Tibial artery (tissue), 4 donors: Measurements from ENCODE around the gene GPATCH11.

Experiments
- DNase-seq, 2 donors: peaks; one replicate each; pipeline ENCODE4 v3.0.0-alpha.2; 2019
- H3K27ac ChIP-seq, 2 donors: fragments of 200-600 bp; sonication (generic) in 1 of 2; 1 replicate in 1 of 2; 2 replicates in 1 of 2; pipeline ENCODE4 v1.5.1; 2018 to 2019; ENCODE audit warnings: mild to moderate bottlenecking in 1 of 2
- H3K27me3 ChIP-seq, 2 donors: fragments of 200-600 bp; sonication (generic) in 1 of 2; one replicate each; pipeline versions ENCODE4 v1.5.1 to v1.6.0; 2016 to 2019
- H3K36me3 ChIP-seq, 3 donors: fragments of 200-600 bp; sonication (generic) in 2 of 3; one replicate each; pipeline ENCODE4 v1.5.1; 2016 to 2019; ENCODE audit warnings: mild to moderate bottlenecking in 2 of 3
- H3K4me1 ChIP-seq, 4 donors: fragments of 200-600 bp; sonication (generic) in 2 of 4; 1 replicate in 3 of 4; 2 replicates in 1 of 4; pipeline ENCODE4 v1.5.1; 2016 to 2019
- H3K4me3 ChIP-seq, 2 donors: fragments of 200-600 bp; sonication (generic) in 1 of 2; 1 replicate in 1 of 2; 2 replicates in 1 of 2; pipeline ENCODE4 v1.5.1; 2018 to 2019; ENCODE audit warnings: mild to moderate bottlenecking in 2 of 2
- H3K9me3 ChIP-seq, 3 donors: fragments of 200-600 bp; sonication (generic) in 1 of 3; one replicate each; pipeline ENCODE4 v1.5.1; 2016 to 2019
- intact Hi-C: fragments of 100-400 bp; cut with DNase I; formaldehyde crosslinking; loops from one replicate; pipeline ENCODE4 v1.15.0; 2023; ENCODE audit warnings: low total_unique reads
- TF ChIP-seq, protein P1 (sequence below), 2 experiments: fragments of 200-600 bp in 1 of 2; fragments of 450-650 bp in 1 of 2; IDR thresholded peaks; one replicate each; pipeline ENCODE4 v1.5.1; 2017 to 2019; ENCODE audit warnings: antibody characterized with exemption in 2 of 2, mild to moderate bottlenecking in 1 of 2, moderate library complexity in 1 of 2

The GPATCH11 gene

DNA sequence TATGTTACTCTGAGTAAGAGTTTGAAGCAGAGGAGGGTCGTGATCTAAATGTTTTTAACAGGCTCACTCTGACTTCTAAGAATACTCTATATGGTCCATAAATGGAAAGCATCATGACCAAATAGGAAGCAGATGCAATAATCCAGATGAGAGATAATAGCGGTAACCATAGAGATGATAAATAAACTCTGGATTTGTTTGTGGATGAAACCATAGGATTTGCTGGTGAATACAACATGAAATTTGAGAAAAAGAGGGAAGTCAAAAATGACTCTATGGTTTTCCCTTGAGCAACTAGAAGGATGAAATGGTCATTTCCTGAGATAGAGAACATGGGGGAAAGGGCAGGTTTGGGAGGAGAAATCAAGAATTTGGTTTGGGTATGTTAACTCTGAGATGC is 4.1 kb upstream of the GPATCH11 start:
- TF ChIP-seq, protein P1, sequence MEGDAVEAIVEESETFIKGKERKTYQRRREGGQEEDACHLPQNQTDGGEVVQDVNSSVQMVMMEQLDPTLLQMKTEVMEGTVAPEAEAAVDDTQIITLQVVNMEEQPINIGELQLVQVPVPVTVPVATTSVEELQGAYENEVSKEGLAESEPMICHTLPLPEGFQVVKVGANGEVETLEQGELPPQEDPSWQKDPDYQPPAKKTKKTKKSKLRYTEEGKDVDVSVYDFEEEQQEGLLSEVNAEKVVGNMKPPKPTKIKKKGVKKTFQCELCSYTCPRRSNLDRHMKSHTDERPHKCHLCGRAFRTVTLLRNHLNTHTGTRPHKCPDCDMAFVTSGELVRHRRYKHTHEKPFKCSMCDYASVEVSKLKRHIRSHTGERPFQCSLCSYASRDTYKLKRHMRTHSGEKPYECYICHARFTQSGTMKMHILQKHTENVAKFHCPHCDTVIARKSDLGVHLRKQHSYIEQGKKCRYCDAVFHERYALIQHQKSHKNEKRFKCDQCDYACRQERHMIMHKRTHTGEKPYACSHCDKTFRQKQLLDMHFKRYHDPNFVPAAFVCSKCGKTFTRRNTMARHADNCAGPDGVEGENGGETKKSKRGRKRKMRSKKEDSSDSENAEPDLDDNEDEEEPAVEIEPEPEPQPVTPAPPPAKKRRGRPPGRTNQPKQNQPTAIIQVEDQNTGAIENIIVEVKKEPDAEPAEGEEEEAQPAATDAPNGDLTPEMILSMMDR (IDR thresholded peaks at IDR 0.05): no peak
- no peak overlapping the region for H3K27ac ChIP-seq
- H3K4me3 ChIP-seq: no peak overlapping the region
- intact Hi-C loops: no loop called here
- no peaks in the 10 kb centered on the region for H3K9me3 ChIP-seq
- H3K36me3 ChIP-seq: peaks cover 10 to 34% (median 27%) of the 10 kb centered on the region in 3 donors
- DNase-seq: no peak
- peaks cover 0 to 29% (median 18%) of the 10 kb centered on the region in 4 donors for H3K4me1 ChIP-seq
- H3K27me3 ChIP-seq: no peaks in the 10 kb centered on the region

DNA sequence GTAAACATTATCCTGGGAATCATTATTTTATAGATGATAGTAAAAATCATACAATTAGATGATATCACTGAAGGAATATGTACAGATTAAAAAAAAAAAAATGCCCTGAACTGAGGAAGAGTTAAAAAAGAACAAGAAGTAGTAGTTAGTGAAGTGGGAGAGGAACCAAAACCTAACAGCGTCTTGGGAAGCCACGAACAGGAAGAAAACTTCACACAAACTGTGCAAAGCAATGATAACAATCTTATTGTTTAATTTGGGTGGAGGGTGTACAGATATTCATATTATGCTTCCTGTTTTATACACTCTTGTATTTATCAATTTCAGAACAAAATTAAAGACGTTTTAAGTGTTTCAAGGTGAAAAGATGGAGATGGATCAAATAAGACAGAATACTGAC is 3.6 kb upstream of the GPATCH11 start:
- Histone ChIP-seq H3K27ac (no peak overlapping the region), H3K27me3 (no peaks in the 10 kb centered on the region), H3K4me3 (no peak overlapping the region), H3K9me3 (no peaks in the 10 kb centered on the region), H3K36me3 (peaks cover 10 to 31% (median 25%) of the 10 kb centered on the region in 3 donors), H3K4me1 (peaks cover 0 to 34% (median 21%) of the 10 kb centered on the region in 4 donors)
- no peak for DNase-seq
- TF ChIP-seq, protein P1 (IDR thresholded peaks at IDR 0.05): no peak
- intact Hi-C loops: no loop called here

DNA sequence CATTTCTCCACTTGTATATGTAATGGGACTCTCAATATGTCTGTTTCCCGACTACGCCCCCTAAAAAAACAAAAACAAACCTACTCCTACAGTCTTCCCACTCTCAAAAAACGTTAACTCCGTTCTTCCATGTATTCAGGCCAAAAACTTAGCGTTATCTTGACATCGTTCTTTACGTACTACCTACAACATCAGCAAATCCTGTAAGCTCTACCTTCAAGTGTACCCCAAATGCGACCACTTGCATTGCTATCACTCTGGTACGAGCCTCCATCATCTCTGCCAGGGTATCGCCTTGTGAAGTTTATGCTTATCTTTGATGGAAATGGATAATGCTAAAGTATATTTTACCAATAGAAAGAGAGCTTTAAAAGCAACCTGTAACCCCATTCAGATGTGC is 479 bp downstream of the GPATCH11 start:
- DNase-seq: no peak
- no peaks in the 10 kb centered on the region for H3K9me3 ChIP-seq
- H3K4me1 ChIP-seq: peaks cover 0 to 33% (median 22%) of the 10 kb centered on the region in 4 donors
- H3K36me3 ChIP-seq: peaks cover 4 to 14% (median 9%) of the 10 kb centered on the region in 3 donors
- peak overlapping the region; percentile 78 to 85 for H3K27ac ChIP-seq
- H3K27me3 ChIP-seq: no peaks in the 10 kb centered on the region
- H3K4me3 ChIP-seq: peak overlapping the region; percentile 76 to 86
- TF ChIP-seq, protein P1 (IDR thresholded peaks at IDR 0.05): no peak
- intact Hi-C loops: no loop called here

DNA sequence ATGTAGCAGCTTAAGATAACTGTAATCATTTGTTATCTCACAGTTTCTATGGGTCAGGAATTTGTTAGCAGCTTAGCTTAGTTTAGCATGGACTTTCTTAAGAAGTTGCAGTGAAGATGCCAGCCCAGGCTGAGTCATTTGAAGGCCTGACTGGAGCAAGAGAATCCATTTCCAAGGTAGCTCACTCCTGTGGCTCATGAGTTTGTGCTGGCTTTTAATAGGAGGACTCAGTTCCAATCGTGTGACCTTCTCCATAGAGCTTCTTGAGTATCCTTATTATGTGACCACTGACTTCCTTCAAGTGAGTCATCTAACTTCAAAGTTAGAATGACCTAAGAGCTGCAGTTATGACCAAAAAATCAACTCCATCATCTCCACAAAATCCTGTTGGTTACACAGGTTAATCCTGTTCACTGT is 1.4 kb downstream of the GPATCH11 start:
- Histone ChIP-seq H3K36me3 (peaks cover 13 to 24% (median 16%) of the 10 kb centered on the region in 3 donors), H3K4me1 (peaks cover 0 to 30% (median 20%) of the 10 kb centered on the region in 4 donors), H3K27ac (no peak overlapping the region), H3K27me3 (no peaks in the 10 kb centered on the region), H3K9me3 (no peaks in the 10 kb centered on the region), H3K4me3 (no peak overlapping the region)
- intact Hi-C loops: no loop called here
- TF ChIP-seq, protein P1 (IDR thresholded peaks at IDR 0.05): no peak
- no peak for DNase-seq

DNA sequence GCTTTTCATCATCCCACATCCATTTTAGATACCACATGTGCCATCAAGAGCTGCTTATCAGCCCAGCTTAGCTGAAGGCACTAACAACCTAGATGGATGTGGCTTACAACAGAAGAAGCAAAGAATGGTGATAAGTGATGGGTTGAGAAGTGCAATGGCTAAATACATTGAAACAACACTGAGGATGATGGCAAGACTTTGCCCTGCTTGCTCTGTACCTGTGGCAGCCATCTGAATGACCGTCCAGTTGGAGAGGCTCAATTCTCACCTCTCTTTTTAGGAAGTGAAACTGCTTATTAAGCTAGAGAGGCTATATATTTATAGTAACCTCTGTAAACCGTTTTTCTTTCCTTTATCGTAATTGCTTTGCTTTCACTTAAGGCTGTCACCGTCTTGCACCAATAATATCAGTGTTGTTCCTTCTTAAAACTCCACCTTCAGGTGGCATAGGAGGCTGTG is 5.7 kb downstream of the GPATCH11 start:
- Histone ChIP-seq H3K9me3 (no peaks in the 10 kb centered on the region), H3K4me3 (no peak overlapping the region), H3K36me3 (peaks cover 43 to 56% (median 45%) of the 10 kb centered on the region in 3 donors), H3K4me1 (peaks cover 0 to 10% (median 6%) of the 10 kb centered on the region in 4 donors), H3K27ac (no peak overlapping the region), H3K27me3 (no peaks in the 10 kb centered on the region)
- intact Hi-C loops: no loop called here
- TF ChIP-seq, protein P1 (IDR thresholded peaks at IDR 0.05): no peak
- DNase-seq: no peak

DNA sequence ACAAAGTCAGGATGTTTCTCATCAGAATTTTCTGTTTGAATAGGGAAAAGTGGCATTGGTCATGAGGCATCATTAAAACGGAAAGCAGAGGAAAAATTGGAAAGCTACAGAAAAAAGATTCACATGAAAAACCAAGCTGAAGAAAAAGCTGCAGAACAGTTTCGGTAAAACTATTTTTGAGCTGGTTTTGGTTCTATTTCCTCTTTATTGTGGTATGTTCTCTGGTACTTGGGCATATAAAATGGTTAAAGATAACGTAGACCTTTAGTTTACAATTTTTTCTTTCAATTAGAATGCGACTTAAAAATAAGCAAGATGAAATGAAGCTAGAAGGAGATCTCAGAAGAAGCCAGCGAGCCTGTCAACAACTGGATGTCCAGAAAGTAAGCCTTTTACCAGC is 7.6 kb downstream of the GPATCH11 start:
- Histone ChIP-seq H3K27me3 (no peaks in the 10 kb centered on the region), H3K27ac (no peak overlapping the region), H3K36me3 (peaks cover 51 to 74% (median 63%) of the 10 kb centered on the region in 3 donors), H3K9me3 (no peaks in the 10 kb centered on the region), H3K4me1 (no peaks in the 10 kb centered on the region), H3K4me3 (no peak overlapping the region)
- no peak for DNase-seq
- TF ChIP-seq, protein P1 (IDR thresholded peaks at IDR 0.05): no peak
- intact Hi-C loops: no loop called here
